Measurements from ENCODE around the gene DLX3. TPM values are rescaled to one million over a fixed set of nuclear protein-coding genes. Genes with fewer than 3 reads are reported as not detected.

The DLX3 gene
- polyA plus RNA-seq, 1 of the 3 experiments (the other 2 are of a cell fraction), result not detected

GRCh38 chr17:49949634-49950033, 45.4 kb downstream of the DLX3 start:
- Histone ChIP-seq H3K4me1 (ENCODE audit: control insufficient read depth in 1 of 2, insufficient read depth in 2 of 2, low read depth in 1 of 2, low read length in 1 of 2) (no peaks in the 10 kb centered on the region), H3K4me3 (ENCODE audit: low read depth in 2 of 2, low read length in 1 of 2) (no peak overlapping the region), H3K27ac (ENCODE audit: low read depth in 2 of 2, low read length in 1 of 2) (no peak overlapping the region), H3K4me2 (no peak overlapping the region), H2AFZ (ENCODE audit: low read depth) (no peak overlapping the region), H4K20me1 (ENCODE audit: insufficient read depth) (peaks cover 6% of the 10 kb centered on the region; the same call in 1 of the 2 replicates), H3F3A (replicated peaks; ENCODE audit: insufficient read depth) (no peaks in the 10 kb centered on the region), H3K36me3 (replicated peaks in 1 of 2; ENCODE audit: control insufficient read depth in 1 of 2, insufficient read depth in 2 of 2, low read length in 1 of 2) (no peaks in the 10 kb centered on the region), H3K9me3 (no peaks in the 10 kb centered on the region), H3K79me2 (ENCODE audit: insufficient read depth) (no peaks in the 10 kb centered on the region), H3K9ac (no peak overlapping the region), H3K27me3 (ENCODE audit: insufficient read depth) (peaks cover 82% of the 10 kb centered on the region), H3K9me2 (no peaks in the 10 kb centered on the region)
- no peak for DNase-seq
- POLR2A ChIA-PET, result no interaction called here
- no peak for TF ChIP-seq TAF1 (IDR thresholded peaks at IDR 0.05; ENCODE audit: borderline replicate concordance, low read depth, low read length)
- TF ChIP-seq FOSL2 (IDR thresholded peaks at IDR 0.05; ENCODE audit: borderline replicate concordance, low read depth), result no peak
- TF ChIP-seq EZH2phosphoT487 (IDR thresholded peaks at IDR 0.05; ENCODE audit: borderline replicate concordance, low read depth), result no peak
- no peak for TF ChIP-seq USF1 (IDR thresholded peaks at IDR 0.05; ENCODE audit: borderline replicate concordance, low read depth)
- no peak for TF ChIP-seq RFX5 (IDR thresholded peaks at IDR 0.05; ENCODE audit: low read length)
- TF ChIP-seq CTCF (IDR thresholded peaks at IDR 0.05), result no peak
- no peak for TF ChIP-seq NFIC (IDR thresholded peaks at IDR 0.05; ENCODE audit: borderline replicate concordance)
- TF ChIP-seq CHD2 (IDR thresholded peaks at IDR 0.05; ENCODE audit: low read length, partially characterized antibody), result no peak
- no peak for TF ChIP-seq GATA2 (CRISPR knock-in tag; IDR thresholded peaks at IDR 0.05)
- no peak for TF ChIP-seq REST (IDR thresholded peaks at IDR 0.05; ENCODE audit: low read depth, low read length)
- TF ChIP-seq GABPA (IDR thresholded peaks at IDR 0.05; ENCODE audit: low read depth), result no peak
- TF ChIP-seq TEAD4 (IDR thresholded peaks at IDR 0.05; ENCODE audit: borderline replicate concordance, insufficient read depth), result no peak
- WGBS (ENCODE audit: low lambda C conversion rate), result 22% methylated on average over 2 of the region's 2 CpGs
- CTCF ChIA-PET, result interaction anchor here (1.4 to 55.0 kb wide), 6 partner anchors 14 to 85 kb away, joined by 3 to 1225 read pairs (median 46); partner anchors contain the start of gene DLX3
